GM12878 (cell line): ENCODE data around the gene SCNM1. TPM values are rescaled to one million over a fixed set of nuclear protein-coding genes. Genes with fewer than 3 reads are reported as not detected.

ENCODE experiments used
- ATAC-seq: fragments of 200-7000 bp; cut with Tn5 transposase; 3 replicates; pipeline ENCODE4 v1.9.1; 2020; ENCODE audit warnings: mild to moderate bottlenecking, moderate library complexity
- BruUV-seq: library from RNA; stranded (reverse); fragments of 400-500 nt; replicated peaks from 2 replicates; lab custom pipeline; 2021; lab: Mats Ljungman, UMichigan
- CTCF ChIA-PET: fragments of 300-600 bp; sonication (Branson Sonifier 250); formaldehyde crosslinking; extraction: SDS; loops from one replicate; lab custom pipeline; 2021; ENCODE audit warnings: inconsistent platforms; lab: Yijun Ruan, JAX
- POLR2A ChIA-PET: fragments of 350-600 bp; formaldehyde crosslinking; extraction: SDS; loops from one replicate; lab custom pipeline; 2021; ENCODE audit warnings: inconsistent platforms; lab: Charles Lee
- RAD21 ChIA-PET: fragments of 300-600 bp; sonication (Branson Sonifier 250); formaldehyde crosslinking; loops from one replicate; lab custom pipeline; 2023; ENCODE audit warnings: antibody characterized with exemption; ENCODE audit not compliant: unreplicated experiment; lab: Charles Lee
- SMC1A ChIA-PET: fragments of 300-600 bp; sonication (Branson Sonifier 250); formaldehyde crosslinking; loops from one replicate; lab custom pipeline; 2023; ENCODE audit not compliant: unreplicated experiment, uncharacterized antibody; lab: Charles Lee
- DNase-seq: peaks from one replicate; pipeline ENCODE4 v3.0.0-alpha.2; 2011; ENCODE audit warnings: low read depth, low spot score
- FAIRE-seq: peaks from 3 replicates; lab custom pipeline; 2011; peaks lifted over from hg19 to GRCh38; lab: Jason Lieb, UNC
- H2AFZ ChIP-seq: 2 replicates; pipeline ENCODE4 v1.6.0; 2011; ENCODE audit warnings: low read depth, low read length, control low read depth; ENCODE audit not compliant: control insufficient read depth
- H3K27ac ChIP-seq: 2 replicates; pipeline ENCODE4 v1.5.1; 2011; ENCODE audit warnings: control low read depth; ENCODE audit not compliant: control insufficient read depth, insufficient read depth
- H3K27me3 ChIP-seq, 2 experiments: replicated peaks in 1 of 2; 2 replicates each; pipeline versions ENCODE4 v1.6.0 to v1.6.1; 2011; ENCODE audit warnings: low read length in 1 of 2; ENCODE audit not compliant: control insufficient read depth in 2 of 2, insufficient read depth in 2 of 2
- H3K36me3 ChIP-seq, 2 experiments: 2 replicates each; pipeline ENCODE4 v1.5.1; 2011; ENCODE audit warnings: low read length in 1 of 2; ENCODE audit not compliant: control insufficient read depth in 2 of 2, insufficient read depth in 2 of 2
- H3K4me1 ChIP-seq: 2 replicates; pipeline ENCODE4 v1.6.1; 2011; ENCODE audit warnings: mild to moderate bottlenecking, low read length, moderate library complexity, mixed read lengths; ENCODE audit not compliant: control insufficient read depth, insufficient read depth
- H3K4me2 ChIP-seq: 2 replicates; pipeline ENCODE4 v1.6.0; 2011; ENCODE audit warnings: control low read depth; ENCODE audit not compliant: control insufficient read depth, insufficient read depth
- H3K4me3 ChIP-seq: fragments of 200-600 bp; sonication (generic); 2 replicates; pipeline ENCODE4 v1.5.1; 2016
- H3K79me2 ChIP-seq: 2 replicates; pipeline ENCODE4 v1.6.0; 2011; ENCODE audit warnings: low read length; ENCODE audit not compliant: control insufficient read depth, insufficient read depth
- H3K9ac ChIP-seq: 2 replicates; pipeline ENCODE4 v1.8.0; 2011; ENCODE audit warnings: low read length, control low read depth, mixed read lengths; ENCODE audit not compliant: control insufficient read depth, insufficient read depth
- H3K9me3 ChIP-seq: replicated peaks from 3 replicates; pipeline ENCODE4 v1.5.1; 2011; ENCODE audit warnings: mild to moderate bottlenecking, low read length; ENCODE audit not compliant: control insufficient read depth, insufficient read depth
- H4K20me1 ChIP-seq: 2 replicates; pipeline ENCODE4 v1.6.0; 2011; ENCODE audit not compliant: control insufficient read depth, insufficient read depth
- ASH2L ChIP-seq: fragments of 300-600, 200-600 bp; sonication (generic); IDR thresholded peaks from 2 replicates; pipeline ENCODE4 v1.6.1; 2017; ENCODE audit warnings: low read depth, mild to moderate bottlenecking, borderline replicate concordance
- PML ChIP-seq: IDR thresholded peaks from 2 replicates; pipeline ENCODE4 v1.6.1; 2012; ENCODE audit warnings: low read length, inconsistent platforms
- RAD21 ChIP-seq: IDR thresholded peaks from 2 replicates; pipeline ENCODE4 v1.6.1; 2011; ENCODE audit warnings: mild to moderate bottlenecking, low read depth, low read length, moderate library complexity; ENCODE audit not compliant: insufficient read depth
- SMAD5 ChIP-seq: IDR thresholded peaks from 2 replicates; pipeline ENCODE4 v1.6.1; 2016; ENCODE audit warnings: antibody characterized with exemption, low read depth
- SPI1 ChIP-seq: IDR thresholded peaks from 2 replicates; pipeline ENCODE4 v1.6.1; 2011; ENCODE audit warnings: low read depth, mild to moderate bottlenecking, low read length, moderate library complexity, borderline replicate concordance; ENCODE audit not compliant: insufficient read depth
- WGBS: methylation state at CpG from one replicate; pipeline ENCODE4 v1.1.6; 2016; ENCODE audit warnings: low lambda C conversion rate; ENCODE audit not compliant: insufficient replicate concordance, insufficient coverage; ENCODE audit errors: missing lambda C conversion rate; 5-methylcytosine and 5-hydroxymethylcytosine counted together
- in situ Hi-C: fragments of 300-500 bp; cut with MboI; formaldehyde crosslinking; loops from 9 replicates; pipeline ENCODE4 v1.14.3; 2018; ENCODE audit warnings: mixed read lengths
- intact Hi-C: fragments of 100-400 bp; cut with micrococcal nuclease; formaldehyde crosslinking; loops from one replicate; pipeline ENCODE4 v1.14.2; 2022; ENCODE audit not compliant: unreplicated experiment
- polyA plus RNA-seq, 11 experiments: library from polyadenylated mRNA; depleted of rRNA in 4 of 11; unstranded in 6 of 11; stranded (reverse) in 5 of 11; fragments of >200 nt; fragmentation: Nextera tagmentation in 4 of 11; fragmentation: Illumina TruSeq in 1 of 11; extraction: Ambion mirVana in 4 of 11; extraction: Trizol in 1 of 11; gene quantifications; 1 replicate in 1 of 11; 2 replicates in 10 of 11; pipeline versions ENCODE4 v1.2.1 to v1.2.3, GENCODE V29; 2011 to 2016; ENCODE audit warnings: inconsistent platforms in 2 of 11, missing spikeins in 2 of 11, low read depth in 1 of 11
- total RNA-seq, 4 experiments: library from RNA; depleted of rRNA in 3 of 4; stranded (reverse); fragments of >200 nt in 3 of 4; fragmentation: Illumina TruSeq in 1 of 4; extraction: Trizol in 1 of 4; gene quantifications; 2 replicates each; pipeline versions ENCODE4 v1.2.1 to v1.2.3, GENCODE V29; 2013 to 2021

The SCNM1 gene
- total and polyA plus RNA-seq, 10 of the 15 experiments (the other 5 are each of a cell fraction or from before 2014, with no cell fraction given), result 25.8 to 207 (median 76.9) TPM

DNA sequence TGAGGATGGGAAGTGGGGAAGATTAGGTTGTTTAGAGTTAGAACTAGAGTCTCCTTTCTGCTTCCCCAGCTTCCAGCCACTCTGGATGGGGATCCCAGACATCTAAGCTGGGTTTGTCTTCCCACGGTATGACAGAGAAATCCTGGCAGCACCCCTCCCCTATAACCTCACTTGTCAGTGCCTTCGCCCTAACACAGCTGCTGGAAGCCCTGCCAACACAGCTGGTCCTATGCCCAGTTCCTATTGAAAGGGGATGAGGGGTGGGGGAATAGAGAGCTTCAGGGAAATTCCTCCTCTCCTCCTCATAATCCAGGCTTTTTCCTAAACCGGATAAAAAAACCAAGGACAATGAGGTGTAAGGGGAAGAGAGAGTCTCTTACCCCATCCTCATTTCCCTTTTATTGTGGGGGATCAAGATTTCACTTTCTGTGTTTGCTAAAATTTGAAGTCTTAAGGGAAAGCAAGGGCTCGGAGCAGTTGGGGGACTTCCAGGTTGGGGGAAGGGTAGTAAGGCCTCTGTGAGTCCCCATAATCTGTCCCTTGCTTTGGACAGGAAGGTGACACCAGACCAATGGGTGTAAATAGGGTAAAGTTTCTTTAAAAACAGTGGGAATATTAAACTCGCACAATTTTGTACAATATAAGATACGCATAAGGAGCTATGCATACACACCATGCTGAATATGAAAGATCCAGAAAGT is 9.2 kb downstream of the SCNM1 start:
- no peaks in the 10 kb centered on the region; the same call in 1 of the 2 replicates for H4K20me1 ChIP-seq
- no peak for TF ChIP-seq PML
- TF ChIP-seq SMAD5, result no peak
- TF ChIP-seq RAD21, result no peak
- TF ChIP-seq SPI1, result peak; percentile 13; the same call in 1 of the 2 replicates
- no peak for TF ChIP-seq ASH2L
- H3K4me2 ChIP-seq, result no peak overlapping the region
- H2AFZ ChIP-seq, result no peak overlapping the region
- peaks cover 11% of the 10 kb centered on the region in 2 experiments; a peak in 3 of 4 replicates for H3K36me3 ChIP-seq
- H3K27ac ChIP-seq, result no peak overlapping the region
- ChIA-PET SMC1A (interaction anchor here (1.2 kb wide), 1 partner anchor 12 kb away, joined by 3 read pairs; no protein-coding TSS in a partner anchor), RAD21 (interaction anchor here (1.0 to 1.1 kb wide), 2 partner anchors 15 to 18 kb away, joined by 3 read pairs; partner anchors contain the start of genes TNFAIP8L2 and VPS72), CTCF (interaction anchor here (0.9 to 2.7 kb wide), 5 partner anchors 13 to 104 kb away, joined by 3 to 11 read pairs (median 3); partner anchors contain the start of genes GABPB2, TNFAIP8L2 and VPS72), POLR2A (interaction anchor here (0.5 to 0.6 kb wide), 2 partner anchors 148 to 165 kb away, joined by 3 to 4 read pairs; no protein-coding TSS in a partner anchor)
- H3K9ac ChIP-seq, result no peak overlapping the region
- no peak for ATAC-seq
- WGBS, result 77% methylated on average over 6 of the region's 6 CpGs
- no peak for FAIRE-seq
- no peaks in the 10 kb centered on the region for H3K79me2 ChIP-seq
- no peaks in the 10 kb centered on the region for H3K9me3 ChIP-seq
- in situ Hi-C loops (no loop called here), intact Hi-C loops (no loop called here)
- no peaks in the 10 kb centered on the region for H3K27me3 ChIP-seq
- no peak overlapping the region for H3K4me3 ChIP-seq
- no peak for DNase-seq
- TSS peak; percentile 29 for BruUV-seq
- no peaks in the 10 kb centered on the region for H3K4me1 ChIP-seq
